HEK293 (cell line): ENCODE results near the gene VPS13D.
A peak's percentile ranks its signal among the peaks of the same experiment; 100 is the strongest.

Experiments used
- BCL6B ChIP-seq: fragments of 450-650 bp; formaldehyde crosslinking; IDR thresholded peaks from 2 replicates; pipeline ENCODE4 v1.5.1; 2017; ENCODE audit warnings: missing biosample characterization, missing genetic modification characterization
- MYNN ChIP-seq: fragments of 450-650 bp; formaldehyde crosslinking; IDR thresholded peaks from 2 replicates; pipeline ENCODE4 v1.5.1; 2016; ENCODE audit warnings: missing biosample characterization, missing genetic modification characterization, borderline replicate concordance
- OSR2 ChIP-seq: fragments of 450-650 bp; formaldehyde crosslinking; IDR thresholded peaks from 2 replicates; pipeline ENCODE4 v1.5.1; 2016; ENCODE audit warnings: missing biosample characterization, missing genetic modification characterization
- PRDM1 ChIP-seq: fragments of 450-650 bp; formaldehyde crosslinking; IDR thresholded peaks from 2 replicates; pipeline ENCODE4; 2016; ENCODE audit warnings: missing biosample characterization, missing genetic modification characterization
- TCF7L2 ChIP-seq: IDR thresholded peaks from 2 replicates; pipeline ENCODE4 v1.6.1; 2011; ENCODE audit warnings: low read depth, mild to moderate bottlenecking, inconsistent platforms, low read length, moderate library complexity, borderline replicate concordance
- ZBTB17 ChIP-seq: fragments of 450-650 bp; formaldehyde crosslinking; IDR thresholded peaks from 2 replicates; pipeline ENCODE4 v1.5.1; 2016; ENCODE audit warnings: missing biosample characterization, missing genetic modification characterization
- ZNF121 ChIP-seq: fragments of 450-650 bp; formaldehyde crosslinking; IDR thresholded peaks from 2 replicates; pipeline ENCODE4 v1.5.1; 2016; ENCODE audit warnings: missing biosample characterization, missing genetic modification characterization
- ZNF148 ChIP-seq: fragments of 450-650 bp; formaldehyde crosslinking; IDR thresholded peaks from 2 replicates; pipeline ENCODE4 v1.5.0; 2017; ENCODE audit warnings: missing biosample characterization, missing genetic modification characterization, borderline replicate concordance
- ZNF335 ChIP-seq: fragments of 450-650 bp; formaldehyde crosslinking; conservative IDR thresholded peaks from 2 replicates; pipeline ENCODE4 v1.5.1; 2016; ENCODE audit warnings: missing biosample characterization, missing genetic modification characterization
- ZNF391 ChIP-seq: fragments of 450-650 bp; formaldehyde crosslinking; IDR thresholded peaks from 2 replicates; pipeline ENCODE4 v1.5.1; 2016; ENCODE audit warnings: low read depth, missing biosample characterization, missing genetic modification characterization, borderline replicate concordance
- ZNF426 ChIP-seq: fragments of 450-650 bp; formaldehyde crosslinking; IDR thresholded peaks from 2 replicates; pipeline ENCODE4 v1.5.1; 2017; ENCODE audit warnings: missing biosample characterization, missing genetic modification characterization, mild to moderate bottlenecking, inconsistent platforms, moderate library complexity
- ZNF626 ChIP-seq: fragments of 450-650 bp; sonication (Bioruptor Pico); formaldehyde crosslinking; IDR thresholded peaks from 2 replicates; pipeline ENCODE4 v1.5.1; 2018; ENCODE audit warnings: missing biosample characterization, missing genetic modification characterization, inconsistent platforms
- ZNF654 ChIP-seq: fragments of 450-650 bp; formaldehyde crosslinking; IDR thresholded peaks from 2 replicates; pipeline ENCODE4 v1.5.1; 2016; ENCODE audit warnings: low read depth, missing biosample characterization, missing genetic modification characterization
- ZNF768 ChIP-seq: fragments of 450-650 bp; formaldehyde crosslinking; IDR thresholded peaks from 2 replicates; pipeline ENCODE4 v1.5.1; 2018; ENCODE audit warnings: missing biosample characterization, mild to moderate bottlenecking, missing genetic modification characterization
- ZNF792 ChIP-seq: fragments of 450-650 bp; formaldehyde crosslinking; IDR thresholded peaks from 2 replicates; pipeline ENCODE4 v1.5.1; 2016; ENCODE audit warnings: missing biosample characterization, missing genetic modification characterization
- ZNF837 ChIP-seq: fragments of 450-650 bp; formaldehyde crosslinking; IDR thresholded peaks from 2 replicates; pipeline ENCODE4 v1.5.1; 2016; ENCODE audit warnings: missing biosample characterization, missing genetic modification characterization
- ZNF843 ChIP-seq: fragments of 450-650 bp; formaldehyde crosslinking; IDR thresholded peaks from 2 replicates; pipeline ENCODE4 v1.5.1; 2016; ENCODE audit warnings: missing biosample characterization, missing genetic modification characterization
- ZSCAN30 ChIP-seq: fragments of 450-650 bp; IDR thresholded peaks from 2 replicates; pipeline ENCODE4 v1.5.1; 2018; ENCODE audit warnings: missing biosample characterization, mild to moderate bottlenecking, missing genetic modification characterization, moderate library complexity
- TF ChIP-seq, protein P1 (sequence below): fragments of 450-650 bp; formaldehyde crosslinking; IDR thresholded peaks from 2 replicates; pipeline ENCODE4 v1.5.1; 2016; ENCODE audit warnings: missing biosample characterization, missing genetic modification characterization
- TF ChIP-seq, protein P2 (sequence below): fragments of 450-650 bp; formaldehyde crosslinking; IDR thresholded peaks from 2 replicates; pipeline ENCODE4 v1.5.1; 2016; ENCODE audit warnings: missing biosample characterization, missing genetic modification characterization, borderline replicate concordance
- TF ChIP-seq, protein P3 (sequence below): fragments of 450-650 bp; formaldehyde crosslinking; IDR thresholded peaks from 2 replicates; pipeline ENCODE4 v1.5.1; 2016; ENCODE audit warnings: missing biosample characterization, missing genetic modification characterization
- TF ChIP-seq, protein P4 (sequence below): fragments of 450-650 bp; formaldehyde crosslinking; IDR thresholded peaks from 2 replicates; pipeline ENCODE4 v1.5.1; 2017; ENCODE audit warnings: missing biosample characterization, missing genetic modification characterization
- TF ChIP-seq, protein P5 (sequence below): fragments of 450-650 bp; formaldehyde crosslinking; IDR thresholded peaks from 2 replicates; pipeline ENCODE4 v1.5.1; 2017; ENCODE audit warnings: missing biosample characterization, missing genetic modification characterization

Gene VPS13D

DNA sequence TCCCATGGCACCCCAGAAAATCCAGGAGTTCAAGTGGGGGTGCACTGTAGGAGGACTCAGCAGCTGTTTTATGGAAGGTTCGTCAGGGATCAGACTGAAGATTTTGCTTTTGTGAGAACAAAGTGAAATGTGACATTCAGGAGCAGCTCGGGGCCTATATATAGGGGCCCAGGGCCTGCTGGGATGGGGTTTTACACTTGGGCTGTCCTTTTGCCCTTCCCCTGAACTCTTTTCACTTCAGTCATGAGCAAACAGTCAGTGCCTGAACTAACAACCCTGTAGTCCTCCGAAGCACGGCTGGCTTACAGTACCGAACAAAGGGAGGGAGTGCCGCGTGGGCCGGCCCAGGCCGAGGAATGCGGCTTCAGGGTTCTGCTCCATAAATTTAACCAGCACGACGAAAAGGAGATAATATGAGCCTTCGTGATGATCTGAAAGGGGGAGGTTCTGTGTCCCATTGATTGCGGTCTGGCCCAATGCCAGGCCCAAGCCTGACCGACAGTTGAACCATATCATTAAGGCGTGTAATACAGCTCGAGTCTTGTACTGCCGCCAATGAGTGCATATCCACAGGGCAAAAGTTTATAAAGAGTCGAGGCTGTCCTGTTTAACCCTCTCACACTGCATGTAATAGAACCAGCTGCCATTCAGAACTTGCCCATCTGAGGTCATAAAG, 248.2 kb downstream of the VPS13D start (continued):
- no peak for TF ChIP-seq ZNF654 (tag by site-specific recombination)
- TF ChIP-seq ZNF335 (tag by site-specific recombination): peak; percentile 56
- TF ChIP-seq, protein P1, sequence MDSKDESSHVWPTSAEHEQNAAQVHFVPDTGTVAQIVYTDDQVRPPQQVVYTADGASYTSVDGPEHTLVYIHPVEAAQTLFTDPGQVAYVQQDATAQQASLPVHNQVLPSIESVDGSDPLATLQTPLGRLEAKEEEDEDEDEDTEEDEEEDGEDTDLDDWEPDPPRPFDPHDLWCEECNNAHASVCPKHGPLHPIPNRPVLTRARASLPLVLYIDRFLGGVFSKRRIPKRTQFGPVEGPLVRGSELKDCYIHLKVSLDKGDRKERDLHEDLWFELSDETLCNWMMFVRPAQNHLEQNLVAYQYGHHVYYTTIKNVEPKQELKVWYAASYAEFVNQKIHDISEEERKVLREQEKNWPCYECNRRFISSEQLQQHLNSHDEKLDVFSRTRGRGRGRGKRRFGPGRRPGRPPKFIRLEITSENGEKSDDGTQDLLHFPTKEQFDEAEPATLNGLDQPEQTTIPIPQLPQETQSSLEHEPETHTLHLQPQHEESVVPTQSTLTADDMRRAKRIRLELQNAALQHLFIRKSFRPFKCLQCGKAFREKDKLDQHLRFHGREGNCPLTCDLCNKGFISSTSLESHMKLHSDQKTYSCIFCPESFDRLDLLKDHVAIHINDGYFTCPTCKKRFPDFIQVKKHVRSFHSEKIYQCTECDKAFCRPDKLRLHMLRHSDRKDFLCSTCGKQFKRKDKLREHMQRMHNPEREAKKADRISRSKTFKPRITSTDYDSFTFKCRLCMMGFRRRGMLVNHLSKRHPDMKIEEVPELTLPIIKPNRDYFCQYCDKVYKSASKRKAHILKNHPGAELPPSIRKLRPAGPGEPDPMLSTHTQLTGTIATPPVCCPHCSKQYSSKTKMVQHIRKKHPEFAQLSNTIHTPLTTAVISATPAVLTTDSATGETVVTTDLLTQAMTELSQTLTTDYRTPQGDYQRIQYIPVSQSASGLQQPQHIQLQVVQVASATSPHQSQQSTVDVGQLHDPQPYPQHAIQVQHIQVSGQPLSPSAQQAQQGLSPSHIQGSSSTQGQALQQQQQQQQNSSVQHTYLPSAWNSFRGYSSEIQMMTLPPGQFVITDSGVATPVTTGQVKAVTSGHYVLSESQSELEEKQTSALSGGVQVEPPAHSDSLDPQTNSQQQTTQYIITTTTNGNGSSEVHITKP (tag by site-specific recombination): peak; percentile 96
- peak; percentile 98; the same call in 1 of the 2 replicates for TF ChIP-seq ZNF391 (tag by site-specific recombination)
- peak; percentile 76; the same call in 1 of the 2 replicates for TF ChIP-seq TCF7L2
- TF ChIP-seq MYNN (tag by site-specific recombination): peak; percentile 70; the same call in 1 of the 2 replicates
- TF ChIP-seq ZNF792: peak; percentile 70; the same call in 1 of the 2 replicates
- TF ChIP-seq, protein P2, sequence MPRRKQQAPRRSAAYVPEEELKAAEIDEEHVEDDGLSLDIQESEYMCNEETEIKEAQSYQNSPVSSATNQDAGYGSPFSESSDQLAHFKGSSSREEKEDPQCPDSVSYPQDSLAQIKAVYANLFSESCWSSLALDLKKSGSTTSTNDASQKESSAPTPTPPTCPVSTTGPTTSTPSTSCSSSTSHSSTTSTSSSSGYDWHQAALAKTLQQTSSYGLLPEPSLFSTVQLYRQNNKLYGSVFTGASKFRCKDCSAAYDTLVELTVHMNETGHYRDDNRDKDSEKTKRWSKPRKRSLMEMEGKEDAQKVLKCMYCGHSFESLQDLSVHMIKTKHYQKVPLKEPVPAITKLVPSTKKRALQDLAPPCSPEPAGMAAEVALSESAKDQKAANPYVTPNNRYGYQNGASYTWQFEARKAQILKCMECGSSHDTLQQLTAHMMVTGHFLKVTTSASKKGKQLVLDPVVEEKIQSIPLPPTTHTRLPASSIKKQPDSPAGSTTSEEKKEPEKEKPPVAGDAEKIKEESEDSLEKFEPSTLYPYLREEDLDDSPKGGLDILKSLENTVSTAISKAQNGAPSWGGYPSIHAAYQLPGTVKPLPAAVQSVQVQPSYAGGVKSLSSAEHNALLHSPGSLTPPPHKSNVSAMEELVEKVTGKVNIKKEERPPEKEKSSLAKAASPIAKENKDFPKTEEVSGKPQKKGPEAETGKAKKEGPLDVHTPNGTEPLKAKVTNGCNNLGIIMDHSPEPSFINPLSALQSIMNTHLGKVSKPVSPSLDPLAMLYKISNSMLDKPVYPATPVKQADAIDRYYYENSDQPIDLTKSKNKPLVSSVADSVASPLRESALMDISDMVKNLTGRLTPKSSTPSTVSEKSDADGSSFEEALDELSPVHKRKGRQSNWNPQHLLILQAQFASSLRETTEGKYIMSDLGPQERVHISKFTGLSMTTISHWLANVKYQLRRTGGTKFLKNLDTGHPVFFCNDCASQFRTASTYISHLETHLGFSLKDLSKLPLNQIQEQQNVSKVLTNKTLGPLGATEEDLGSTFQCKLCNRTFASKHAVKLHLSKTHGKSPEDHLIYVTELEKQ (tag by site-specific recombination): peak; percentile 98
- peak; percentile 94 for TF ChIP-seq OSR2 (tag by site-specific recombination)
- no peak for TF ChIP-seq ZNF426 (tag by site-specific recombination)
- TF ChIP-seq ZNF626 (tag by site-specific recombination): 0 out of 2 replicates have a peak, but pooled peaks have one; percentile 11
- no peak for TF ChIP-seq ZNF768 (tag by site-specific recombination)
- TF ChIP-seq, protein P3, sequence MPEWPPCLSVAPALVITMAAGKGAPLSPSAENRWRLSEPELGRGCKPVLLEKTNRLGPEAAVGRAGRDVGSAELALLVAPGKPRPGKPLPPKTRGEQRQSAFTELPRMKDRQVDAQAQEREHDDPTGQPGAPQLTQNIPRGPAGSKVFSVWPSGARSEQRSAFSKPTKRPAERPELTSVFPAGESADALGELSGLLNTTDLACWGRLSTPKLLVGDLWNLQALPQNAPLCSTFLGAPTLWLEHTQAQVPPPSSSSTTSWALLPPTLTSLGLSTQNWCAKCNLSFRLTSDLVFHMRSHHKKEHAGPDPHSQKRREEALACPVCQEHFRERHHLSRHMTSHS: peak; percentile 90
- TF ChIP-seq ZNF121 (tag by site-specific recombination): peak; percentile 33; the same call in 1 of the 2 replicates
- peak; percentile 78 for TF ChIP-seq BCL6B
- TF ChIP-seq ZNF148 (tag by site-specific recombination): no peak
- TF ChIP-seq, protein P4, sequence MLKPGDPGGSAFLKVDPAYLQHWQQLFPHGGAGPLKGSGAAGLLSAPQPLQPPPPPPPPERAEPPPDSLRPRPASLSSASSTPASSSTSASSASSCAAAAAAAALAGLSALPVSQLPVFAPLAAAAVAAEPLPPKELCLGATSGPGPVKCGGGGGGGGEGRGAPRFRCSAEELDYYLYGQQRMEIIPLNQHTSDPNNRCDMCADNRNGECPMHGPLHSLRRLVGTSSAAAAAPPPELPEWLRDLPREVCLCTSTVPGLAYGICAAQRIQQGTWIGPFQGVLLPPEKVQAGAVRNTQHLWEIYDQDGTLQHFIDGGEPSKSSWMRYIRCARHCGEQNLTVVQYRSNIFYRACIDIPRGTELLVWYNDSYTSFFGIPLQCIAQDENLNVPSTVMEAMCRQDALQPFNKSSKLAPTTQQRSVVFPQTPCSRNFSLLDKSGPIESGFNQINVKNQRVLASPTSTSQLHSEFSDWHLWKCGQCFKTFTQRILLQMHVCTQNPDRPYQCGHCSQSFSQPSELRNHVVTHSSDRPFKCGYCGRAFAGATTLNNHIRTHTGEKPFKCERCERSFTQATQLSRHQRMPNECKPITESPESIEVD (tag by site-specific recombination): peak; percentile 97
- TF ChIP-seq ZNF843 (tag by site-specific recombination): peak; percentile 100
- TF ChIP-seq ZBTB17 (tag by site-specific recombination): peak; percentile 97
- TF ChIP-seq, protein P5, sequence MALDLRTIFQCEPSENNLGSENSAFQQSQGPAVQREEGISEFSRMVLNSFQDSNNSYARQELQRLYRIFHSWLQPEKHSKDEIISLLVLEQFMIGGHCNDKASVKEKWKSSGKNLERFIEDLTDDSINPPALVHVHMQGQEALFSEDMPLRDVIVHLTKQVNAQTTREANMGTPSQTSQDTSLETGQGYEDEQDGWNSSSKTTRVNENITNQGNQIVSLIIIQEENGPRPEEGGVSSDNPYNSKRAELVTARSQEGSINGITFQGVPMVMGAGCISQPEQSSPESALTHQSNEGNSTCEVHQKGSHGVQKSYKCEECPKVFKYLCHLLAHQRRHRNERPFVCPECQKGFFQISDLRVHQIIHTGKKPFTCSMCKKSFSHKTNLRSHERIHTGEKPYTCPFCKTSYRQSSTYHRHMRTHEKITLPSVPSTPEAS (tag by site-specific recombination): 0 out of 2 replicates have a peak, but pooled peaks have one; percentile 66
- TF ChIP-seq PRDM1 (tag by site-specific recombination): peak; percentile 76
- TF ChIP-seq ZSCAN30: peak; percentile 96
- no peak for TF ChIP-seq ZNF837 (tag by site-specific recombination)
